HepG2 (cell line): Measurements from ENCODE around the gene BCAR3. TPM values are rescaled to one million over a fixed set of nuclear protein-coding genes. Genes with fewer than 3 reads are reported as not detected.

Experiments
- ESRRA ChIP-seq: sonication (generic); formaldehyde crosslinking; IDR thresholded peaks from 2 replicates; pipeline ENCODE4 v1.5.1; 2020; ENCODE audit warnings: mild to moderate bottlenecking, low read depth, missing genetic modification reagents
- KDM6A ChIP-seq: IDR thresholded peaks from 2 replicates; pipeline ENCODE4 v1.6.1; 2016; ENCODE audit warnings: low read depth
- PHF21A ChIP-seq: sonication (generic); formaldehyde crosslinking; IDR thresholded peaks from 2 replicates; pipeline ENCODE4 v1.5.0; 2020; ENCODE audit warnings: mild to moderate bottlenecking, missing genetic modification reagents
- RBM39 ChIP-seq: fragments of 200-400 bp; formaldehyde crosslinking; IDR thresholded peaks from one replicate; pipeline ENCODE4 v1.6.1; 2018; ENCODE audit warnings: antibody characterized with exemption, mild to moderate bottlenecking, low read depth, low read length; ENCODE audit not compliant: poor library complexity, severe bottlenecking
- SOX6 ChIP-seq, 2 experiments: fragments of 450-650 bp in 1 of 2; sonication (generic) in 1 of 2; formaldehyde crosslinking in 1 of 2; IDR thresholded peaks; 2 replicates each; pipeline versions ENCODE4 v1.4.0 to v1.6.1; 2017 to 2020; ENCODE audit warnings: antibody characterized with exemption in 1 of 2, mild to moderate bottlenecking in 1 of 2, missing genetic modification reagents in 1 of 2
- SP140L ChIP-seq: sonication (generic); formaldehyde crosslinking; IDR thresholded peaks from 2 replicates; pipeline ENCODE4 v1.4.0; 2020; ENCODE audit warnings: missing genetic modification reagents, borderline replicate concordance
- TEAD2 ChIP-seq: sonication (generic); formaldehyde crosslinking; IDR thresholded peaks from 2 replicates; pipeline ENCODE4 v1.9.0; 2021; ENCODE audit warnings: missing genetic modification reagents
- ZNF570 ChIP-seq: sonication (generic); formaldehyde crosslinking; IDR thresholded peaks from 2 replicates; pipeline ENCODE4 v1.4.0; 2020; ENCODE audit warnings: mild to moderate bottlenecking, missing genetic modification reagents, borderline replicate concordance
- polyA plus RNA-seq, 8 experiments: library from polyadenylated mRNA; depleted of rRNA in 3 of 8; stranded (reverse) in 7 of 8; unstranded in 1 of 8; fragments of >200 nt; fragmentation: Illumina TruSeq in 4 of 8; extraction: Trizol in 4 of 8; gene quantifications; 2 replicates each; pipeline versions ENCODE4 v1.2.1 to v1.2.3, GENCODE V29; 2011 to 2016; ENCODE audit warnings: low read depth in 4 of 8, missing spikeins in 1 of 8, mixed read lengths in 1 of 8; ENCODE audit not compliant: insufficient read depth in 1 of 8
- total RNA-seq, 5 experiments: library from RNA; depleted of rRNA; stranded (reverse); fragments of >200 nt; fragmentation: Illumina TruSeq; extraction: Trizol; gene quantifications; 2 replicates each; pipeline ENCODE4 v1.2.3, GENCODE V29; 2016; ENCODE audit warnings: low read depth in 1 of 5
- TF ChIP-seq, protein P1 (sequence below): sonication (generic); formaldehyde crosslinking; IDR thresholded peaks from 2 replicates; pipeline ENCODE4 v1.9.0; 2021; ENCODE audit warnings: missing genetic modification reagents, borderline replicate concordance
- TF ChIP-seq, protein P2 (sequence below): IDR thresholded peaks from 2 replicates; pipeline ENCODE4 v1.6.1; 2016; ENCODE audit warnings: mild to moderate bottlenecking
- TF ChIP-seq, protein P3 (sequence below): sonication (generic); formaldehyde crosslinking; conservative IDR thresholded peaks from 2 replicates; pipeline ENCODE4 v1.5.0; 2020; ENCODE audit warnings: missing genetic modification reagents
- TF ChIP-seq, protein P4 (sequence below): sonication (generic); formaldehyde crosslinking; IDR thresholded peaks from 2 replicates; pipeline ENCODE4 v1.4.0; 2020; ENCODE audit warnings: missing genetic modification reagents, borderline replicate concordance
- TF ChIP-seq, protein P5 (sequence below): sonication (generic); formaldehyde crosslinking; conservative IDR thresholded peaks from 2 replicates; pipeline ENCODE4 v1.4.0; 2020; ENCODE audit warnings: mild to moderate bottlenecking, missing genetic modification reagents, moderate library complexity

The BCAR3 gene
- total and polyA plus RNA-seq, 2 of the 13 experiments (the other 11 are each of a cell fraction or from before 2014, with no cell fraction given) = 3.6 to 4.8 TPM

DNA sequence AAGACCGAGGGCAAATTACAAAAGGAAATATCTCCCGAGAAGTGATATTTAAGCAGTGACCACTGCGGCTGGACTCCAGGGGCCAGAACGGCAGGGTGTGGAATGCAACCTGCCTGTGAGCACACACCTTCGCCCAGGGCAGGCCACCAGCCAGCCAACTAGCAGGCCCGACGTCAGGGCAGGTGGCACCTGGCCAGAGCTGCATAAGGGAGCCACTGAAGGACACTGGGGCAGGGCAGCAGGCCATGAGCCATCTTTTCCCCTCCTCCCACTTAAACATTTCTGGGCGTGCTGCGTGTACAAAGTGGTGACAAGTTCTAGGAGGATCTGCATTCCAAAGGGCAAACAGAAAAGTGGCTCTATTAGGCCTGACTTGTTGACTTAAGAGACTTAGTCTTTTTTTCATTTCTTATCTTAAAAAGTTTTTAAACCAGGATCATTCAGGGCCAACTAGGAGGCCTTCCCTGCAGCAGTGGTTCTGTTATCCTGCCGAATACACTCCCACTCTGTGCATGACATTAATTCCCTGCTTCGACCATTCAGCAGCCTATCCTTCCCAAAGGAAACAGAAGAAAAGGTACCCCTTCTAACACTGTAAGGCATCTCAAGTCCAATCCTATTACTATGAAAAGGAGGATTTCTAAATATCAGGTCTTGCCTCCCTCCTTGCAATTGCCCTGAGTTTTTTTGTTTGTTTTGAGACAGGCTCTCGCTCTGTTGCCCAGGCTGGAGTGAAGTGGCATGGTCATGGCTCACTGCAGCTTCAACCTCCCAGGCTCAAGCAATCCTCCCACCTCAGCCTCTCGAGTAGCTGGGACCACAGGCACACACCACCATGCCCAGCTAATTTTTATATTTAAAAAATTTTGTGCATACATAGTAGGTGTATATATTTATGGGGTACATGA is 96.3 kb downstream of the BCAR3 start (continued):
- TF ChIP-seq, protein P1, sequence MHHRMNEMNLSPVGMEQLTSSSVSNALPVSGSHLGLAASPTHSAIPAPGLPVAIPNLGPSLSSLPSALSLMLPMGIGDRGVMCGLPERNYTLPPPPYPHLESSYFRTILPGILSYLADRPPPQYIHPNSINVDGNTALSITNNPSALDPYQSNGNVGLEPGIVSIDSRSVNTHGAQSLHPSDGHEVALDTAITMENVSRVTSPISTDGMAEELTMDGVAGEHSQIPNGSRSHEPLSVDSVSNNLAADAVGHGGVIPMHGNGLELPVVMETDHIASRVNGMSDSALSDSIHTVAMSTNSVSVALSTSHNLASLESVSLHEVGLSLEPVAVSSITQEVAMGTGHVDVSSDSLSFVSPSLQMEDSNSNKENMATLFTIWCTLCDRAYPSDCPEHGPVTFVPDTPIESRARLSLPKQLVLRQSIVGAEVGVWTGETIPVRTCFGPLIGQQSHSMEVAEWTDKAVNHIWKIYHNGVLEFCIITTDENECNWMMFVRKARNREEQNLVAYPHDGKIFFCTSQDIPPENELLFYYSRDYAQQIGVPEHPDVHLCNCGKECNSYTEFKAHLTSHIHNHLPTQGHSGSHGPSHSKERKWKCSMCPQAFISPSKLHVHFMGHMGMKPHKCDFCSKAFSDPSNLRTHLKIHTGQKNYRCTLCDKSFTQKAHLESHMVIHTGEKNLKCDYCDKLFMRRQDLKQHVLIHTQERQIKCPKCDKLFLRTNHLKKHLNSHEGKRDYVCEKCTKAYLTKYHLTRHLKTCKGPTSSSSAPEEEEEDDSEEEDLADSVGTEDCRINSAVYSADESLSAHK = no peak
- TF ChIP-seq PHF21A (CRISPR knock-in tag) (peak; percentile 81), ZNF570 (CRISPR knock-in tag) (no peak), SOX6 (IDR thresholded peaks at IDR 0.05) (no peak), SOX6 (CRISPR knock-in tag; IDR thresholded peaks at IDR 0.05) (peak; percentile 75), KDM6A (CRISPR knock-in tag) (0 out of 2 replicates have a peak, but pooled peaks have one; percentile 20), SP140L (CRISPR knock-in tag) (no peak), ESRRA (CRISPR knock-in tag) (peak; percentile 50; the same call in 1 of the 2 replicates), TEAD2 (CRISPR knock-in tag) (no peak), RBM39 (no peak)
- TF ChIP-seq, protein P2, sequence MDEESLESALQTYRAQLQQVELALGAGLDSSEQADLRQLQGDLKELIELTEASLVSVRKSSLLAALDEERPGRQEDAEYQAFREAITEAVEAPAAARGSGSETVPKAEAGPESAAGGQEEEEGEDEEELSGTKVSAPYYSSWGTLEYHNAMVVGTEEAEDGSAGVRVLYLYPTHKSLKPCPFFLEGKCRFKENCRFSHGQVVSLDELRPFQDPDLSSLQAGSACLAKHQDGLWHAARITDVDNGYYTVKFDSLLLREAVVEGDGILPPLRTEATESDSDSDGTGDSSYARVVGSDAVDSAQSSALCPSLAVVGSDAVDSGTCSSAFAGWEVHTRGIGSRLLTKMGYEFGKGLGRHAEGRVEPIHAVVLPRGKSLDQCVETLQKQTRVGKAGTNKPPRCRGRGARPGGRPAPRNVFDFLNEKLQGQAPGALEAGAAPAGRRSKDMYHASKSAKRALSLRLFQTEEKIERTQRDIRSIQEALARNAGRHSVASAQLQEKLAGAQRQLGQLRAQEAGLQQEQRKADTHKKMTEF (CRISPR knock-in tag) = 0 out of 2 replicates have a peak, but pooled peaks have one; percentile 36
- TF ChIP-seq, protein P3, sequence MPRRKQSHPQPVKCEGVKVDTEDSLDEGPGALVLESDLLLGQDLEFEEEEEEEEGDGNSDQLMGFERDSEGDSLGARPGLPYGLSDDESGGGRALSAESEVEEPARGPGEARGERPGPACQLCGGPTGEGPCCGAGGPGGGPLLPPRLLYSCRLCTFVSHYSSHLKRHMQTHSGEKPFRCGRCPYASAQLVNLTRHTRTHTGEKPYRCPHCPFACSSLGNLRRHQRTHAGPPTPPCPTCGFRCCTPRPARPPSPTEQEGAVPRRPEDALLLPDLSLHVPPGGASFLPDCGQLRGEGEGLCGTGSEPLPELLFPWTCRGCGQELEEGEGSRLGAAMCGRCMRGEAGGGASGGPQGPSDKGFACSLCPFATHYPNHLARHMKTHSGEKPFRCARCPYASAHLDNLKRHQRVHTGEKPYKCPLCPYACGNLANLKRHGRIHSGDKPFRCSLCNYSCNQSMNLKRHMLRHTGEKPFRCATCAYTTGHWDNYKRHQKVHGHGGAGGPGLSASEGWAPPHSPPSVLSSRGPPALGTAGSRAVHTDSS (CRISPR knock-in tag) = no peak
- TF ChIP-seq, protein P4, sequence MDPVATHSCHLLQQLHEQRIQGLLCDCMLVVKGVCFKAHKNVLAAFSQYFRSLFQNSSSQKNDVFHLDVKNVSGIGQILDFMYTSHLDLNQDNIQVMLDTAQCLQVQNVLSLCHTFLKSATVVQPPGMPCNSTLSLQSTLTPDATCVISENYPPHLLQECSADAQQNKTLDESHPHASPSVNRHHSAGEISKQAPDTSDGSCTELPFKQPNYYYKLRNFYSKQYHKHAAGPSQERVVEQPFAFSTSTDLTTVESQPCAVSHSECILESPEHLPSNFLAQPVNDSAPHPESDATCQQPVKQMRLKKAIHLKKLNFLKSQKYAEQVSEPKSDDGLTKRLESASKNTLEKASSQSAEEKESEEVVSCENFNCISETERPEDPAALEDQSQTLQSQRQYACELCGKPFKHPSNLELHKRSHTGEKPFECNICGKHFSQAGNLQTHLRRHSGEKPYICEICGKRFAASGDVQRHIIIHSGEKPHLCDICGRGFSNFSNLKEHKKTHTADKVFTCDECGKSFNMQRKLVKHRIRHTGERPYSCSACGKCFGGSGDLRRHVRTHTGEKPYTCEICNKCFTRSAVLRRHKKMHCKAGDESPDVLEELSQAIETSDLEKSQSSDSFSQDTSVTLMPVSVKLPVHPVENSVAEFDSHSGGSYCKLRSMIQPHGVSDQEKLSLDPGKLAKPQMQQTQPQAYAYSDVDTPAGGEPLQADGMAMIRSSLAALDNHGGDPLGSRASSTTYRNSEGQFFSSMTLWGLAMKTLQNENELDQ (CRISPR knock-in tag) = no peak
- TF ChIP-seq, protein P5, sequence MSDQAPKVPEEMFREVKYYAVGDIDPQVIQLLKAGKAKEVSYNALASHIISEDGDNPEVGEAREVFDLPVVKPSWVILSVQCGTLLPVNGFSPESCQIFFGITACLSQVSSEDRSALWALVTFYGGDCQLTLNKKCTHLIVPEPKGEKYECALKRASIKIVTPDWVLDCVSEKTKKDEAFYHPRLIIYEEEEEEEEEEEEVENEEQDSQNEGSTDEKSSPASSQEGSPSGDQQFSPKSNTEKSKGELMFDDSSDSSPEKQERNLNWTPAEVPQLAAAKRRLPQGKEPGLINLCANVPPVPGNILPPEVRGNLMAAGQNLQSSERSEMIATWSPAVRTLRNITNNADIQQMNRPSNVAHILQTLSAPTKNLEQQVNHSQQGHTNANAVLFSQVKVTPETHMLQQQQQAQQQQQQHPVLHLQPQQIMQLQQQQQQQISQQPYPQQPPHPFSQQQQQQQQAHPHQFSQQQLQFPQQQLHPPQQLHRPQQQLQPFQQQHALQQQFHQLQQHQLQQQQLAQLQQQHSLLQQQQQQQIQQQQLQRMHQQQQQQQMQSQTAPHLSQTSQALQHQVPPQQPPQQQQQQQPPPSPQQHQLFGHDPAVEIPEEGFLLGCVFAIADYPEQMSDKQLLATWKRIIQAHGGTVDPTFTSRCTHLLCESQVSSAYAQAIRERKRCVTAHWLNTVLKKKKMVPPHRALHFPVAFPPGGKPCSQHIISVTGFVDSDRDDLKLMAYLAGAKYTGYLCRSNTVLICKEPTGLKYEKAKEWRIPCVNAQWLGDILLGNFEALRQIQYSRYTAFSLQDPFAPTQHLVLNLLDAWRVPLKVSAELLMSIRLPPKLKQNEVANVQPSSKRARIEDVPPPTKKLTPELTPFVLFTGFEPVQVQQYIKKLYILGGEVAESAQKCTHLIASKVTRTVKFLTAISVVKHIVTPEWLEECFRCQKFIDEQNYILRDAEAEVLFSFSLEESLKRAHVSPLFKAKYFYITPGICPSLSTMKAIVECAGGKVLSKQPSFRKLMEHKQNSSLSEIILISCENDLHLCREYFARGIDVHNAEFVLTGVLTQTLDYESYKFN (CRISPR knock-in tag) = peak; percentile 77
